Activated CD4-positive, alpha-beta T cell treated with anti-CD3 and anti-CD28 coated beads for 36 hours (primary cell): Measurements from ENCODE around the gene SYT4. TPM values are rescaled to one million over a fixed set of nuclear protein-coding genes. Genes with fewer than 3 reads are reported as not detected.
"Not testable (repeated sequence)": the region's sequence is repeated elsewhere in the genome, so short reads cannot be mapped to it uniquely, and the experiment has no call there.

Experiments used
- ATAC-seq: fragments of 200-7000 bp; cut with Tn5 transposase; one replicate; pipeline ENCODE4 v1.10.0; 2021; ENCODE audit warnings: mild to moderate bottlenecking, moderate library complexity
- CTCF ChIA-PET: fragments of 350-600 bp; sonication (Branson Sonifier 250); formaldehyde crosslinking; loops from one replicate; lab custom pipeline; 2021; ENCODE audit warnings: antibody characterized with exemption; lab: Charles Lee
- POLR2A ChIA-PET: fragments of 350-600 bp; sonication (Branson Sonifier 250); formaldehyde crosslinking; loops from one replicate; lab custom pipeline; 2021; ENCODE audit warnings: antibody characterized with exemption, inconsistent platforms; lab: Charles Lee
- DNase-seq: peaks from one replicate; pipeline ENCODE4 v3.0.0-alpha.2; 2020
- H3K27ac Mint-ChIP-seq: one replicate; pipeline ENCODE4 v1.8.0; 2021; ENCODE audit warnings: mixed read lengths
- H3K27me3 Mint-ChIP-seq: one replicate; pipeline ENCODE4 v1.8.0; 2021; ENCODE audit warnings: mixed read lengths
- H3K36me3 Mint-ChIP-seq: one replicate; pipeline ENCODE4 v1.8.0; 2021; ENCODE audit warnings: low read depth, mixed read lengths
- H3K4me1 Mint-ChIP-seq: one replicate; pipeline ENCODE4 v1.8.0; 2021; ENCODE audit warnings: mixed read lengths
- H3K4me3 Mint-ChIP-seq: one replicate; pipeline ENCODE4 v1.8.0; 2021; ENCODE audit warnings: mild to moderate bottlenecking, moderate library complexity, mixed read lengths
- H3K9me3 Mint-ChIP-seq: one replicate; pipeline ENCODE4 v1.8.0; 2021; ENCODE audit warnings: low read depth, mixed read lengths
- intact Hi-C, 2 experiments: fragments of 100-400 bp; cut with DNase I in 1 of 2; cut with micrococcal nuclease in 1 of 2; formaldehyde crosslinking; loops; one replicate each; pipeline versions ENCODE4 v1.14.2 to v1.15.1; 2022 to 2024; cut with DNase I, micrococcal nuclease
- total RNA-seq, 2 experiments: library from RNA; stranded (reverse); gene quantifications; one replicate each; pipeline ENCODE4 v1.2.3, GENCODE V29; 2021

The SYT4 gene
- total RNA-seq = not detected

DNA sequence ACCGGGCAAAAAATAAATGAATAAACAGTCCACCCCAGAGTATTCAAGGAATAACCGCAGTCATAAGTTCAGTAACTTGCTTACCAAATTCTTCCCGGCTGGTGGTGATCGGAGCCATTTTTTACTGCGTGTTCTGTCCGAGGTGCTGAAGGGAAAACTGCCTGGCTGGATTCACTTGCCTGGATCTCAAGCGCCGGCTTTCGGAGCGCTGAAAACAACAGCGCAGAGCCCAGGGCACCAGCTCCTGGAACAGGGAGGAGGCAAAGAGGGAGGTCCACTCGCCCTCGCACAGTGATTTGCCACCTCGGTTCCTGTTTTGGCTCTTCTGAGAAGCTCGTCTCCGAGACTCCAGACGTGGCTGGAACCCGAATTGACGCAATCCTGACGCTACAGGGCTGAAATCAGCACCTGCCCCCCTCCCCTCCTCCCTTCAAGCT, at the start of gene SYT4:
TSS of gene SYT4 (minus strand) at position 327 of the 437 bp plus-strand sequence. CDS start at position 118, 209 bp downstream.
- ChIA-PET POLR2A (no interaction called here), CTCF (interaction anchor here (0.7 to 1.4 kb wide), 2 partner anchors 895 to 1163 kb away, joined by 4 to 5 read pairs; no protein-coding TSS in a partner anchor)
- Mint-ChIP-seq H3K9me3 (no peaks in the 10 kb centered on the region), H3K27me3 (peaks cover 3% of the 10 kb centered on the region), H3K4me1 (no peaks in the 10 kb centered on the region), H3K4me3 (no peak within 1 kb of the TSS), H3K27ac (no peak within 1 kb of the TSS), H3K36me3 (no peaks in the 10 kb centered on the region)
- DNase-seq = peak; percentile 6
- intact Hi-C loops = loop anchor here in 1 of 2 experiments (10.0 kb wide), 1 partner anchor 288 kb away; no protein-coding TSS in a partner anchor
- ATAC-seq = no peak

DNA sequence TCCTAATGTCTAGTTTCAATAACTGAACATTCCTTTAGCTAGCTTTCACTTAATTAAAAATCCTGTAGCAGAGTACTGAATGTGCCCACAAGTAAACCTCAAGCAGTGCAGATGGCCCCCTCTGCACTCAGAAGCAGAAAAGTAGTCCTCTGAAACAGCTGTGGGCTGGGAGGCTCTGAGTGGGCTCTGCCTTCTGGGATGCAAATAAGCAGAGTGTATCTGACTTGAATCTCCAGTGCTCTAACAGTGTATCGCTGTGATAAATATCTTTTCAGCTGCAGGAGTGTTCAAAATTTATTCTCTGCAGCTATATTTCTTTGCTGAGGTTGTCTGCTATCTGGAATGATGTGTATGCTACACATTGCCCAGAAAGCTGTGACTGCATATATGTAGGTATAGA, 44.8 kb upstream of the SYT4 start:
- Mint-ChIP-seq H3K27ac (no peak overlapping the region), H3K4me3 (no peak overlapping the region), H3K4me1 (no peaks in the 10 kb centered on the region), H3K9me3 (no peaks in the 10 kb centered on the region), H3K27me3 (no peaks in the 10 kb centered on the region), H3K36me3 (no peaks in the 10 kb centered on the region)
- ChIA-PET POLR2A (no interaction called here), CTCF (no interaction called here)
- ATAC-seq (no peak), DNase-seq (no peak)
- intact Hi-C loops = no loop called here

- Mint-ChIP-seq H3K4me3 (no peak overlapping the region), H3K4me1 (no peaks in the 10 kb centered on the region), H3K36me3 (no peaks in the 10 kb centered on the region), H3K27ac (no peak overlapping the region), H3K27me3 (no peaks in the 10 kb centered on the region), H3K9me3 (no peaks in the 10 kb centered on the region)
- ATAC-seq (no peak), DNase-seq (no peak)
- CTCF ChIA-PET = no interaction called here
- POLR2A ChIA-PET = no interaction called here
- intact Hi-C loops = no loop called here
Observed at GRCh38 chr18:43314941-43315340, 37.7 kb upstream of the SYT4 start.

GRCh38 chr18:43312891-43313290, 35.6 kb upstream of the SYT4 start:
- ChIA-PET POLR2A (no interaction called here), CTCF (no interaction called here)
- no peaks in the 10 kb centered on the region for H3K27me3 Mint-ChIP-seq
- intact Hi-C loops = no loop called here
- no peak overlapping the region for H3K27ac Mint-ChIP-seq
- ATAC-seq (no peak), DNase-seq (no peak)
- H3K4me3 Mint-ChIP-seq = no peak overlapping the region
- no peaks in the 10 kb centered on the region for H3K4me1 Mint-ChIP-seq
- H3K36me3 Mint-ChIP-seq = no peaks in the 10 kb centered on the region
- H3K9me3 Mint-ChIP-seq = no peaks in the 10 kb centered on the region

GRCh38 chr18:43310239-43310638, 32.9 kb upstream of the SYT4 start:
- ChIA-PET CTCF (no interaction called here), POLR2A (no interaction called here)
- H3K27ac Mint-ChIP-seq = no peak overlapping the region
- H3K4me1 Mint-ChIP-seq = no peaks in the 10 kb centered on the region
- intact Hi-C loops = no loop called here
- H3K27me3 Mint-ChIP-seq = no peaks in the 10 kb centered on the region
- no peak overlapping the region for H3K4me3 Mint-ChIP-seq
- DNase-seq (no peak), ATAC-seq (no peak)
- no peaks in the 10 kb centered on the region for H3K9me3 Mint-ChIP-seq
- H3K36me3 Mint-ChIP-seq = no peaks in the 10 kb centered on the region

GRCh38 chr18:43303376-43303775, 26.1 kb upstream of the SYT4 start:
- Mint-ChIP-seq H3K36me3 (no peaks in the 10 kb centered on the region), H3K27me3 (no peaks in the 10 kb centered on the region), H3K27ac (no peak overlapping the region), H3K4me1 (no peaks in the 10 kb centered on the region), H3K4me3 (no peak overlapping the region), H3K9me3 (no peaks in the 10 kb centered on the region)
- ChIA-PET CTCF (no interaction called here), POLR2A (no interaction called here)
- intact Hi-C loops = no loop called here
- no peak for DNase-seq
- ATAC-seq = peak; percentile 26

- H3K9me3 Mint-ChIP-seq, DNase-seq, ATAC-seq, H3K4me1 Mint-ChIP-seq, POLR2A ChIA-PET, H3K4me3 Mint-ChIP-seq, intact Hi-C loops, H3K27ac Mint-ChIP-seq, H3K27me3 Mint-ChIP-seq, CTCF ChIA-PET, H3K36me3 Mint-ChIP-seq: not testable (repeated sequence)
Observed at GRCh38 chr18:43286187-43286586, 8.9 kb upstream of the SYT4 start.

GRCh38 chr18:43283299-43283698, 6.0 kb upstream of the SYT4 start:
- Mint-ChIP-seq H3K9me3 (no peaks in the 10 kb centered on the region), H3K4me1 (no peaks in the 10 kb centered on the region), H3K36me3 (no peaks in the 10 kb centered on the region), H3K27me3 (peaks cover 2% of the 10 kb centered on the region), H3K4me3 (no peak overlapping the region), H3K27ac (no peak overlapping the region)
- CTCF ChIA-PET = interaction anchor here (0.9 kb wide), 1 partner anchor 11 kb away, joined by 5 read pairs; no protein-coding TSS in a partner anchor
- intact Hi-C loops = no loop called here
- POLR2A ChIA-PET = no interaction called here
- DNase-seq = no peak
- no peak for ATAC-seq

DNA sequence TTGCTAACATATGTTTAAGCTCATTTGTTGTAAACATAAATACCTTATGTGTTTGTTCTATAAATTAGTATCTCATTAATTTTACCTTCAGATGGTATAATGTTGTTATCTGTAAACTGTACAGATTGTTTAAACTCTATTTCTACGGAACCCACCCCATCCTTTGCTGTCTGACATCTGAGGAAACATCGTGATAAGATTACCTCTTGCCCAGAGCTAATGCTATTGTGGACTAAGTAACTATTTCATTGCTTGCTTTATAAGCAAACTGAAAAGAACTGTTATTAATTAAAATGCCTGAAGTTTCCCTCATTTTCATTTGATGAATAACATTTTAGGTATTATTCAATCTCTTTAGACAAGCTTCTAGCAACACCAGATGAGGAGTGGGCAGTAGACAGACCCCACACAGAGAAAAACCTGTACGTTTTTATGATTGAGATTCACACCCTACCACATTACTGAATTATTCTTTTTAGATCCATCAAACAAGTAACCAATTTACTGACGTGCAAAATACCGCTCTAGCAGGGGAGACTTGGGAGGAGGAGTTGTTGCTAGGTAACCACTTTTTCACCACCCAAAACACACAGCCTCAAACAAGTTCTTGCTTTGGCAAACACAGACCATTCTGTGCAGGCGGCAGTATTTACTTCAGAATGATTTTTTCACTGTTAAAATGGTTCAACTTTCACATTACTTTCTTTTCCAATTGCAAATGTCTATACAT, 1.9 kb upstream of the SYT4 start:
- ChIA-PET CTCF (interaction anchor here (1.5 kb wide), 1 partner anchor 1165 kb away, joined by 4 read pairs; no protein-coding TSS in a partner anchor), POLR2A (no interaction called here)
- ATAC-seq (no peak), DNase-seq (no peak)
- H3K27ac Mint-ChIP-seq = no peak overlapping the region
- no peak overlapping the region for H3K4me3 Mint-ChIP-seq
- intact Hi-C loops = loop anchor here in 1 of 2 experiments (10.0 kb wide), 1 partner anchor 286 kb away; no protein-coding TSS in a partner anchor
- no peaks in the 10 kb centered on the region for H3K36me3 Mint-ChIP-seq
- no peaks in the 10 kb centered on the region for H3K9me3 Mint-ChIP-seq
- no peaks in the 10 kb centered on the region for H3K4me1 Mint-ChIP-seq
- H3K27me3 Mint-ChIP-seq = peaks cover 3% of the 10 kb centered on the region

DNA sequence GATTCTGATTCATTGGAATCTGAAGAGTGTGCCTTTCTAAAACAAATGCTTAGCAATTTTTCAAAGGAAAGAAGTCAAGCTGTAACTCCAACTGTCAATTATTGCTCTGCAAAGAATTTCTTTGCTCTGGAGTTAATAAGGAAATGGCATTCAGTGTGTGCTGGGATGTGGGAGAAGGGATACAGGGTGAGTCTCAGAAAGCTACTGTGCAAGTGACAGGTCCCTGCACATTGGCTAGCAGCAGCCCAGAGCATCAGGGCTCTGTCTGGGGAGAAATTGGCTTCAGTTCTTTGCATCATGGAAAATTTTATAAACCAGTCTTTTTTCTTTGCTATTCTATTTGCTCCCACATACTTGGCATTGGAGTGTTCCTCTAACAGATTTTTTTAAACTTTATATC, 1.1 kb upstream of the SYT4 start:
- intact Hi-C loops = loop anchor here in 1 of 2 experiments (10.0 kb wide), 1 partner anchor 286 kb away; no protein-coding TSS in a partner anchor
- ChIA-PET POLR2A (no interaction called here), CTCF (interaction anchor here (0.7 to 1.5 kb wide), 2 partner anchors 1164 to 1446 kb away, joined by 3 to 4 read pairs; no protein-coding TSS in a partner anchor)
- ATAC-seq = no peak
- no peak for DNase-seq
- H3K9me3 Mint-ChIP-seq = no peaks in the 10 kb centered on the region
- H3K27me3 Mint-ChIP-seq = peaks cover 3% of the 10 kb centered on the region
- H3K4me3 Mint-ChIP-seq = no peak overlapping the region
- H3K4me1 Mint-ChIP-seq = no peaks in the 10 kb centered on the region
- no peaks in the 10 kb centered on the region for H3K36me3 Mint-ChIP-seq
- no peak overlapping the region for H3K27ac Mint-ChIP-seq

- H3K36me3 Mint-ChIP-seq = no peaks in the 10 kb centered on the region
- peaks cover 3% of the 10 kb centered on the region for H3K27me3 Mint-ChIP-seq
- ATAC-seq = no peak
- CTCF ChIA-PET = interaction anchor here (1.4 kb wide), 1 partner anchor 1162 kb away, joined by 4 read pairs; no protein-coding TSS in a partner anchor
- no peak overlapping the region for H3K27ac Mint-ChIP-seq
- no peak for DNase-seq
- intact Hi-C loops = loop anchor here in 1 of 2 experiments (10.0 kb wide), 1 partner anchor 288 kb away; no protein-coding TSS in a partner anchor
- no peak overlapping the region for H3K4me3 Mint-ChIP-seq
- POLR2A ChIA-PET = no interaction called here
- no peaks in the 10 kb centered on the region for H3K9me3 Mint-ChIP-seq
- no peaks in the 10 kb centered on the region for H3K4me1 Mint-ChIP-seq
Observed at GRCh38 chr18:43276491-43276890, 799 bp downstream of the SYT4 start.

- H3K27me3 Mint-ChIP-seq = peaks cover 4% of the 10 kb centered on the region
- ChIA-PET POLR2A (no interaction called here), CTCF (no interaction called here)
- H3K27ac Mint-ChIP-seq = no peak overlapping the region
- no peaks in the 10 kb centered on the region for H3K9me3 Mint-ChIP-seq
- no peak overlapping the region for H3K4me3 Mint-ChIP-seq
- DNase-seq (no peak), ATAC-seq (no peak)
- H3K36me3 Mint-ChIP-seq = no peaks in the 10 kb centered on the region
- H3K4me1 Mint-ChIP-seq = no peaks in the 10 kb centered on the region
- intact Hi-C loops = loop anchor here in 1 of 2 experiments (10.0 kb wide), 1 partner anchor 289 kb away; no protein-coding TSS in a partner anchor
Observed at GRCh38 chr18:43275546-43275945, 1.7 kb downstream of the SYT4 start.
